NCI-H526 treated with DMSO at 0.1 percent for 48 hours (cell line): ENCODE measurements around the gene NT5M.
A peak's percentile ranks its signal among the peaks of the same experiment; 100 is the strongest.
"Not testable (repeated sequence)": the region's sequence is repeated elsewhere in the genome, so short reads cannot be mapped to it uniquely, and the experiment has no call there.

Source experiments
- DNase-seq: peaks from one replicate; lab custom pipeline; 2025; lab: John Stamatoyannopoulos, UW

NT5M gene

DNA sequence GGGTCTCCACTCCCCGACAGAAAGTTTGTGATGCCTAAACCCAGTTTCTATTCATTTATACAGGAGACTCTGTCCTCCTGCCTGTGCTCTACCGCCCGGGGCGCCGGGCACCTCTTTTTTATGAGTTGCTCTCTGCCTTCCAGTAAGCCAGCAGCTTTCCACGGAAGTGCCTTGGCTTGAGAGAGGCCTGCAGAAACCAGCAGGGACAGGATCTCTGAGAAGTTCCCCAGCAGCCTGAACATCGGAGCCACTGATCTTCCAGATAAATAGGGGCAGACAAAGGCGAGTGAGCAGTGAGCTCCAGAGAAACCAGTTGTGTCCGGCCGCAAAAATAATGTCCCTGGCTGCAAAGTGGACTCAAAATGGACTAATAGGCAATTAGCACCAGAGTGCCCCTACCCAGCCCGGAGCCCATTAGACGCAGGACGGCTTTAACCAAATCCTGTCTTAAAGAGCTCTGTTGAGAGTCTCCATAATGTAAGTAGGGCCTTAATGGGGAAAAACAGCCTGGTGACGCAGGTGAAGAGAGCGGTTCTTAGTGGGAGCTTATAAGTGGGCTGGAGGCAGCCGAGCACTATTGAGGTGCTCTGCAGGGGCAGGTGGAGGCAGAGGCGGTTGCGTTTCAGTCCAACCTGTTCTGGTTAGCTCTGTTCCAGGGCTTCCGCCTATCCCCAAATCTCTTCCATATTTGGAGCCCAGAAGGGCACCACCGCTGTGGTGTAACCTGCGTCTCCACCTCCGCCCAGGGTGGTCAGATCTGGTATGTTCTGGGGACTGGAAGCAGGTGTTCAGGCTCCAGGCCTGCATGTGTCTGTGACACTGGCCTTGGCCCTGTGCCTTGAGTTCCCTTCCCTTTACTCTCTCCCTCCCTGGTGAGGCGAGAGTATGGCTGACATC, 74.1 kb downstream of the NT5M start:
- no peak for DNase-seq

DNA sequence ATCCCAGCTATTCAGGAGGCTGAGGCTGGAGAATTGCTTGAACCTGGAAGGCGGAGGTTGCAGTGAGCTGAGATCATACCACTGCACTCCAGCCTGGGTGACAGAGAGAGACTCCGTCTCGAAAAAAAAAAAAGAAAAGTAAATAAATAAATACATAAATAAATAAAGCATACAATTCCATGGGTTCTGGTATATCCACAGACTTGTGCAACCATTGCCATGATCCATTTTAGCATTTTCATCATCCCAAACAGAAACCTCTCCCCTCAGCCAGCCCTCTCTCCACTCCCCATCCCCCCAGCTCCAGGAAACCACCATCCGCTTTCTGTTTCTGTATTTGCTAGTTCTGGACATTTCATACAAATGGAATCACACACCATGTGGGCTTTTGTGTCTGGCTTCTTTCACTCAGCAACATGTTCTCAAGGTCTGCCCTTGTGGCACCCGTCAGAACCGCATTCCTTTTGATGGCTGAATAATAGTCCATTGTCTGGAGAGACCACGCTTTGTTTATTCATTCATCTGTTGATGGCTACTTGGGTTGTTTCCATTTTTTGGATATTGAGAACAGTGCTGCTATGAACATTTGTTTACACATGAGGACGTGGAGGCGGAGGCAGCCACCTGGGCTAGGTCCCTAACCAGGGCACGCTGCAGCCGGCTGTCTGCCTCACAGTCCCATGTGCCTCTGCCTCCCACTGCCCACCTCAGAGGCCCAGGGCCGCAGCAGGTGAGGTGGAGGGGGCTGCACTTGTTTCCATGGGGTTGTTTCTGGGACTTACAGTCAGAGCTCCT, 76.2 kb downstream of the NT5M start:
- DNase-seq, result no peak

DNA sequence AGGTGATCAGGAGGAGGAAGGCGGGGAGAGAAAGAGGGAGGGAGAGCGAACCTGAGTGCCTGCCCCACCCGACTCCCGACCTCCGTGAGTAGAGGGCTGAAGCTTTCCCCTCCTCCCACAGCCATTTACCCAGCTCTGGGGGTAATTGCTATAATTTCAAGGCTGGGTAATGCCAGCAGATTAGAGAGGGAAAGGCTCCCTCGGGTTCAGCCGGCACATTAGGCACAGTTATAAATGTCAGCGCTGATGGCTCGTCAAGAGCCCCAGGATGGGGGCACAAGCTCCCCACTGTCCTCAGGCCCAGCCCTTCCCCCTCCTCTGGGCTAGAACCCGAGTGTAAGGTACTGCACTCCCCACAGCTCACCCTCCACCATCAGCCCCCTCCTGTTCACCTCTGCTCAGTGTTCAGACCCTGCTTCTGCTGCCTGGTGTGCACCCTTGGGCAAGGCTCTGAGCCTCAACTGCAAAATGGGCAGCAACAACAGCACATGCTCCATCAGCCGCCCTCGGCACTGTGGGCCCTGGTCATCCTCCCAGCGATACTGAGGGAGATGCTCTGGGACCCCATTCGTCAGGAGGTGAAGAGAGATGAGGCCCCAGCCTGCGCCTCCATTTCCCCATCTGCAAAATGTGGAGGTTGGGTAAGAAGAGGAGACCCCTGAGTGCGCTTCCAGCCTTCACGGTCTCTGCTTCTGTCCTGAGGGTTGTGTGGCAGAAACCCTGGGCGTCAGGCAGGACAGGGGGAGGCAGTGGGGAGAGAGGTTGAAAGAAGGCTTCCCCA, 77.2 kb downstream of the NT5M start:
- DNase-seq, result no peak

DNA sequence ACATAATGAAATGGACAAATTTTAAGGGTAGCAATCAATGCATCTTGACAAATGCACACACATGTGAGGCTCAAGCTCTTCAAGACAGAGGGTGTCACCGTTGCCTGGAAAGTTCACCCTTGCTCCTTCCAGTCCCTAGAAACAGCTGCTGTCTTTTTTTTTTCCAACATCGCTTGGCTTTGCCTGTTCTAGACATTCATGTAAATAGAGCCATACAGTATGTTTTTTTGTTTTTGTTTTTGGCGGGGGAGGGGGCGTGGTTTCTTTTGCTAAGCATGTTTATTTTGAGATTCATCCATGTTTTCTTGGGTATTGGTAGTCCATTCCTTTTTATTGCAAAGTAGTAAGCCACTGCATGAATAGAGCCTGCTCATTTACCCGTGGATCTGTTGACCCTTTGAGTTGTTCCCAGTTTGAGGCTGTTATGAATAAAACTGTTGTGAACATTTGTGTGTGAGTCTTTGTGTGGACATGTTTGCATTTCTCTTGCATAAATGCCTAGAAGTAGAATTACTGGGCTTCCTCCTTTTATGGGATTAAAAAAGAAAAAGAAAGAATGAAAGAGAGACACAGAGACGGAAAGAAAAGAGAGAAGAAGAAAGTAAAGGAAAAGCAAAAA, 78.4 kb downstream of the NT5M start:
- DNase-seq, result no peak

DNA sequence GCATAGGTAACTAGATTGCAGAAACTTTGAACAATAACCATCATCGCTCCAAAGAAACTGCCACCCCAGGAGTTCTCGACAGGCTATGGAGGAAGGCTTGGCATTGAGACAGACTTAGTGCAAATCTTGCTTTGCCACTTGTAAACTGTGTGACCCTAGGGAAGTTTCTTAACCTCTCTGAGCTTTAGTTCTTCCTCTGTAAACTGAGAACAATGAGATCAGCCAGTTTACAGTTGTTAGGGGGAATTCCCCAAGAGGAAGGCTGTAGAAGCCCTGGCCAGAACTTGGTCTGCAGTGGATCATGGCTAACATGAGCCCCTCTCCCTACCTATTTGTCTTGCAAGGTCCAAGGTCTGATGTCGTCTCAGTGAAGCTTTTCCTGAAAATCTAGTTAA, 78.9 kb downstream of the NT5M start:
- DNase-seq, result no peak

DNA sequence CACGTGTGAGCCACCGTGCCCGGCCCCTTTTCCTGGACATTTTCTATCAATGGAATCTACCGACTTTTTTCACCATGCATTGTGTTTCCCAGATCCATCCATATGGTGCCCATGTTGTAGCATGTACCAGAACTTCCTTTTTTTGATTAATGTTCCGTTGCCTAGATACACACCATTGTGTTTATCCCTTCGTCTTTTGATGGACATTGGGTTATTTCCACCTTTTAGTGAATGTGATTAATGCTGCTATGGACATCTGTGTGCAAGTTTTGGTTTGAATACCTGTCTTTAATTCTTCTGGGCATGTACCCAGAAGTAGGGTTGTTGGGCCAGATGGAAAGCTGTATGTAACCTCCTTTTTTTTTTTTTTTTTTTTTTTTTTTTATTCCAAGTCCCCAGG, 79.8 kb downstream of the NT5M start:
- DNase-seq, result no peak

DNA sequence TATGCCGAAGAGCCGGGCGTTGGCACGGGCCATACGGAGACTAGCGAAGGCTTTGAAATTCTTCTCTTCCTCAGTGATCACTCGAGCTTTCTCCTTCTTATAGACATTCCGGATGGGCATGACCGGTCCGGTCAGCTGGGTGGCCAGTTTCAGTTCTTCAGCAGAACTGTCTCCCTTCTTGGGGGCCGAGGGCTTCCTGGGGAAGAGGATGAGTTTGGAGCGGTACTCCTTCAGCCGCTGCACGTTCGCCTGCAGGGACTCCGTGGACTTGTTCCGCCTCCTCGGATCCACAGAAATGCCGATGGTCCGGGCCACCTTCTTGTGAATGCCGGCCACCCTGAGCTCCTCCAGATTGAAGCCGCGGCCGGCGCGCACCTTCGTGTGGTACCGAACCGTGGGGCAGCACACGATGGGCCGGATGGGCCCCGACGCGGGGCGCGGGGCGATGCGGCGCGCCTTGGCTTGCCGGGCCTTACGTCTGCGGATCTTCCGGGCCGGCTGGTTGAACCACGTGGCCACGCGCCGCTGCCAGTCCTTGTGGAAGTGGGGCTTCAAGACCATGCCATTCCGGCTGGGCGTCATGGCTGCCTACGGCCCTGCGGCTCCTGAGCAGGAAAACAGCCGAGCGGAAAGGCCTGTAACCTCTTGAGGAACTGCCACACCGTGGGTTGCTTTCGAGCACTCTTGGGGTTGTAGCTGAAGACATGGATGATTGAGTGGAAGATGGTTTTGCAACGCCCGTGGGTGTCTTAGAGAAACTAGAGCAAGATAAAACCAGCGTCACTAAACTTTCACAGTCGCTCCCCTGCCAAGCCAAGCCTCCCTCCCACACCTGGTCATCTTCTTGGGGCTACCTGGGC, 80.5 kb downstream of the NT5M start:
- DNase-seq, result not testable (repeated sequence)

DNA sequence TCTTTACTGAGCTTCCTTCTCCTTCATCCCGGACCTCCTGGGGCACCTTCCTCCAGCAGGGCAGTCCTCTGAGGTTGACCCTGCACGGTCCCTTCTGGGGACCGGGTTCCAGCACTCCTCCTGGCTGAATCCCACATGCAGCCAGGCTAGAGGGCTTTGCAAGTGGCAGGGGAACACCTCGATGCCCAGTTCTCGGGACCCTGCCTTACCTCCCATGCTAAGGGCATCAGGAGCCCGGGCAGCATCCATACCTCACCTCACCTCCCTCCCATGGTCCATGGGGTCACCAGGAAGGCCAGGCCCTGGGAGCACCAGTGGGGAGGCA, 81.1 kb downstream of the NT5M start:
- no peak for DNase-seq

DNA sequence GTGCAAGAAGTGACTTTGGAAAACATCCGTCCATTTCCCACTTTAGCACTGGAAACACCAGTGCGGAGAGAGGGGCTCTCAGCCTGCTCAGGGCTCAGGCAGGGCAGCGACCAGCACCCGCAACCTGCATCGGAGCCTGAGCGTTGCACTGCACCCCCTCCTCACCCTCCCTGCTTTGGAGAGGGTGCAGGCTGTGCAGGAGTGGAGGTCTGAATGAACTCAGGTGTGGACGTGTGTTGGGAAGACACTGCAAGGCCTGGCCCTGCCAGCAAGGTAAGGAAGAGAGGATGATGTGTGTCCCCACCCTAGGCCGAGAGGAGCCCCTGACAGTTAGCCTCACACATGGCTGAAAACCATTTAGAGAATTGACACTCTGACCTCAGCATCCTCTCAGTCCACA, 81.8 kb downstream of the NT5M start:
- DNase-seq, result no peak

DNA sequence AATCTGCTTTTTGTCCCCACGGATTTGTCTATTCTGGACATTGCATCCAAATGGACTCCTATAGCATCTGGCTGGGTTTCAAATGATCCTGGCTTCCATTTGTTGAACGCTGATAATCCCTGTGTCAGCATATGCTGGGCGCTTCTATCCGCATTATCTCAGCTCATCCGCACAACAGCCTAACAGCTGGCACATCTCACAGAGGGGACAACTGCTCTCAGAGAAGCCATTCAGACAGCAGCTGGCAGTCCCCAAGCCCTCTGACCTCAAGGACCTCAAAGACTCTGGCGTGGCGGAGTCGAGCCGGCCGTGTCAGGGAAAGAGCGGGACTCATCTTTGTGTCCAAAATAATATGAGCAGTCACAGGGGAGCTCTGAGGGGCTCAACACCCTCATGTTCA, 82.3 kb downstream of the NT5M start:
- no peak for DNase-seq

DNA sequence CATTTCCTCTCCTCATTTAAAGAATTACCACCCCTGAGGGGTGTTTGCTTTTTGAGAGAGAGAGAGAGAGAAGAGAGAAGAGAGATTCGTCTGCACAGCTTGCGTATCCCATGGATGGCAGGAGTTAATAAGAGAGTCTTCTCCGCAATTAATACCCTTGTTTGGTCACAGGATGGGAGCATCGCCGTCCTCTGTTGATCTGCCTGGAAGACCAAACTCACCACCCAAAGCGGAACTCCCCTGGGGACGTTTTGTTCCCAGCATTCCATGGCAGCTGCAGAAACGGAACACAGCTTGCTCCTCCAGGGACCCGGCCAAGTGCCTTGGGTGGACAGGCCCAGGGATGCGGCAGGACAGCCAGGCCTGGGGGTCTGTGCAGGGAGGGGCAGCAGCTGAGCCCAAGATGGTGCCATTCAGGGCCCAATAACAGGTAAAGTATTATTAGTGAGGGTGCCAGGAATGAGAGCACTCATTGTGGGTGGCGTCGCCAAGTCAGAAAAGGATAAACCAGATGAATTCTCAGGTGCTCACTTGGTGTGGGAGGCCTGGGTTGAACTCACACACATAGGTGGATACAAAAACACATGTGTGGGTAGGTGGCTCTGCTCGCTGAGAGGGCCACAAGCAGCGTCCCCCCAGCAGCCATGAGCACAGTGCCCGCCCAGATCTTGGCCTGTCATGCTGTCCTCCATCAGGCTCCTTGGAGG, 83.1 kb downstream of the NT5M start:
- no peak for DNase-seq

DNA sequence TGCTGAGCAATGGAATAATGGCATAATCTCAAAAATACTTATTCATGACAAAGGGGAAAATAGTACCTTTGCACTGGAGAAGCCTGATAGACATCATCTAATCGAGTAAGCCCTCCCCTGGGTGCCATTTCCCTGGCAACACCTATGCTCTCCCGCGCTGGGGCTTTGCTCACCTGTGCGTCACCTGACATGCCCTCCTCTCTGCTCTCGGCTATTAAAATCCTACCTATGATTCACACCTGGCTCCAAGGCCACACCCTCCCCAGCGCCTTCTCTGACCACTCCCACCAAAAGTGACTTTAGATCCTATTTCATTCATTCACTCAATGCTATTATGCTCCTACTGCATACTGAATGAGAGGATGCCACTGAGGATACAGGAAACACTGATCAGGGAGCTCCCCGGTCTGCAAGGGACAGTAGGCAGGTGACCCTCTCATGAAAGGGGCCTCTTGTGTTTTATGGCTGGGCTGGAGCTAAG, 83.9 kb downstream of the NT5M start:
- peak; percentile 5 for DNase-seq

DNA sequence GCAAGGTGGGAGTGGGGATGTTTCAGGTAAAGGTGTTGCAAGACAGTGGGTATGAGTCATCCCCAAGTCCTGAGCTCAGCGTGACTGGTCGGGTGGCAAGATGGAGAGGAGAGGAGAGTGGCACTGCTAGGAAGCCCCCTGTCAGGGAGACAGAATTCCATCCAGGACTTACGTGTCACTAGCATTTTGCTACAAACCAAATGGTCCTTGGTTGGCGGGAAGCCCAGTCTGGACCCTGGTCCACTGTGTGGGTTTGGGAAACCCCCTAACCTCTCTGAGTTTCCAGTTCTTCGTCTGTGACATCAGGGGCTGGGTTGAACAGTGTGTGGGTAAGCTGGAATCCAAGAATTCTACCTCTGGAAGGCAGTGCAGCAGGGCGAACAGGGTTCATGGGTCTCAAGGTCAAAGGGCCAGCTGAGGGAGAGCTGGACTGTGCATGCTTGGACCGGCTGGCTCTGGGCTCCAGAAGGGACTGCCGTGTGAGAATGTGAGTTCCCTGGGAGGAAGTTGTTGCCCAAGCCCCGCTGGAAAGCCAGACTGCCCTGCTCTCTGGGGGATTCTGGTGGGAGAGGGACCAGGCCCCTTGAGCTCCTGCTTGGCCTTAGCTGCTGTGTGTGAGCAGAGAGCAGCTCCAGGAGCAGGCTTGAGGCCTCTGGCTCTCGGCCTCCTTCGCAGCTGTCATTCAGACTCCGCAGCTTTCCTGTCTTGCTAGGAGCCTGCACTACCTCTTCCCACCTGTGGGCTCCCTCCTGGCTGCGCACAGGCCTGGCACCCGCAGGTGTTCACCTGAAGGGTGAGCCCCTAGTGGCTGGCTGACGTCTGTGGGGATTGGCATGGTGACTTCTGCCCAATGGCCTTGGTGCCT, 84.6 kb downstream of the NT5M start:
- DNase-seq, result peak; percentile 41

DNA sequence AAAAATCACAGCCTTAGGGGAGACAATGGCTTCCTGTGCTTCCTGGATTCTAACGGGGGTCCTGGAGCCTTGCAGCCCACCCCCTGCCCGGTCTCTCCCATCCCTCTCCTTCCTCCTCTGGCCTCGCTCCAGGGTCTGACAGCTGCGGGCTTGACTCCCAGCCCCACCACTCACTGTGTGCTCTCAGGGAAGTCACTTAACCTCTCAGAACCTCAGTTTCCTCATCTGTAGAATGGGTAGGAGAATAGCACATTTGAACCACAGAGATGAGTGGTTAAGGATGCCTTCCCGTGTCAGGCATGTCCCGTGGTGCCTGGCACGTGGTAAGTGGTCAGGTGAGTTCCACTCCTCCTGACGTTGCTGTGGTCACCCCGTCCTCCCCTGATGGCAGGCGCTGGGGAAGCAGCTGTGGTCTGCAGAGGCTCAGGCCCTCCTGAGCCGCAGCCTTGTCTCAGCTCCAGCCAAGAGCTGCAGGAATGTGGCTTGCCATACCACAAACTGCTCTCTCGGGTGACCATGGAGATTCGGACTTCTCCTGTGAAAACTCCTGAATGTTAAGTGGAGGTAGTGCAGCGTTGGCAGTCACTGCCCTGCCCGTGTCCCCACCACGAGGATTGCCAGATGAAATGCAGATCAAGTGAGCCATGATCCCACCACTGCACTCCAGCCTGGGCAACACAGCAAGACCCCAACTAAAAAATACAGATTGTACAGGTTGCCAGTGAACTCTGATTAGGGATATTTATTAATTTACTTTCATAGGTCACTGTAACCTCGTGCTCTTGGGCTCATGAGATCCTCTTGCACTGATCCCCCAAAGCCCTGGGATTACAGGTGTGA, 85.7 kb downstream of the NT5M start:
- no peak for DNase-seq

DNA sequence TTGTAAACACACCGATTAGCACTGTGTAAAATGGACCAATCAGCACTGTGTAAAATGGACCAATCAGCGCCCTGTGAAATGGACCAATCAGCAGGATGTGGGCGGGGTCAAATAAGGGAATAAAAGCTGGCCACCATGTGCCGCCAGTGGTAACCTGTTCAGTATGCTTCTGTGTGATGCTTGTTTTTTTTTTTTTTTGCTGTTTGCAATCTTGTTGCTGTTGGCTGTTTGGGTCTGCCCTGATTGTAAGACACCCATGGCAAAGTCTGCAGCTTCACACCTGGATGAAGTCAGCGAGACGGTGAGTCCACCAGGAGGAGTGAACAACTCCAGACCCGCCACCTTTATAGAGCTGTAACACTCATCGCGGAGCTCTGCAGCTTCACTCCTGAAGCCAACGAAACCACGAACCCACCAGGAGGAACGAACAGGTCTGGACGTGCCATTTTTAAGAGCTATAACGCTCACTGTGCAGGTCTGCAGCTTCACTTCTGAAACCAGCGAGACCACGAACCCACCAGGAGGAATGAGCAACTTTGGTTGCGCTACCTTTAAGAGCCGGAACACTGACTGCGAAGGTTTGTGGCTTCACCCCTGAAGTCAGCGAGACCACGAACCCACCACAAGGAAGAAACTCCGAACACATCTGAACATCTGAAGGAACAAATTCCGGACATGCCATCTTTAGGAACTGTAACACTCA, 88.6 kb downstream of the NT5M start:
- no peak for DNase-seq

DNA sequence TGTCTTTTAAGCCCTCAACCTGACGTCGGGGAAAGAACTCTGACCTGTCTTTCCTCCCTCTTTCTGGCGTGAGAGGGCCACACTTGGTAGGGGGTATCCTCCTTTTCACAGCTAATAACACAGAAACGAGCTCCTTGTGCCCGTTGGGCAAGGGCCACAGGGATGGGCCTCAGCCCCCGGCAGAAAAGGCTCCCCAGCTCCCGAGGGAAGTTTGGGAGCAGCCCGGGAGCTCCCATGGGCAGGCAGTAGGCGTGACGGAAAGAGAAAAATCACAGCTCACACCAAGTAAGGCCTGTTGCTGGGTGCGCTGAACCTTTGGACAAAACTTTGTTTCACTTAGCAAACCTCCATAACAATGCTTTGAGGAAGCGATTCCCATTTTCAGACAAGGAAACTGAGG, 90.8 kb downstream of the NT5M start:
- DNase-seq, result no peak

DNA sequence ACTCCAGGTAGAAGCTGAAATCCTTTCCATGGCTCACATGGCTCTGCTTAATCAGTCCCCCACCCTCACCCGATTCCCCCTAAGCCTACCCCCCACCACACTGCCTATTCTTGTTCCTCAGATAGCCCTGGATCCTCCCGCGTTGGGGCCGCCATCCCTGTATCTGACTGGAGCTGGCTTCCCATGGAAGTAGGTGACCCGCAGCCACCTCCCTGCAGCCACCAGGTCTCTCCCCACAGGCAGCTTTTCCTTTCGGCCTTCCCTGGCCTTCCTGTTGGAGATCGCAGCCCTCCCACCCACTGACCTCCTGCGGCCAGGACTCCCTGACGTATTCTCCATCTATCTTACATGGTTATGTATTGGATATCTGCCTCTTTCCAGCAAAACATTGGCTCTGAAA, 91.3 kb downstream of the NT5M start:
- no peak for DNase-seq

DNA sequence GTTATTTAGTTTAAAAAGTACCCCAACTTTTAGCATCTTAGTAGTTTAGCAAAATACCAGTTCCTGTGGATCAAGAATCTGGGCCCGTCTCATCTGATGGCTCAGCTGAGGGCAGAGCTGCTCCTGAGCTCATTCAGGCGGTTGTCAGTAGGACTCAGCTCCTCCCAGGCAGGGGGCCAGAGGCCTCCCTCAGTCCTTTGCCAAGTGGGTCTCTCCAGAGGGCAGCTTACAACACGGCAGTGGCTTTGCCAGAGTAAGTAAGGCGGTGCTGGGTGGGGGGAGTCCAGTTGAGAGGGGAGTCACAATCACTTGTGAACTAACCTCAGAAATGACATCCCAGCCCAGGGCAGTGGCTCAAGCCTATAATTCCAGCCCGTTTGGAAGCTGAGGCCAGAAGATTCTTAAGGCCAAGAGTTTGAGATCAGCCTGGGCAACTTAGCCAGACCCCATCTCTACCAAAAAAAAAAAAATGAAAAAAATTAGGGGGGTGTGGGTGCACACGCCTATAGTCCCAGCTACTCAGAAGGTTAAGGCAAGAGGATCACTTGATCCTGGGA, 92.2 kb downstream of the NT5M start:
- DNase-seq, result no peak
